ENCODE results near the gene TM4SF4.
"Not testable (repeated sequence)": the region's sequence is repeated elsewhere in the genome, so short reads cannot be mapped to it uniquely, and the experiment has no call there.

TM4SF4 gene

GRCh38 chr3:149474250-149474817 lies at the start of gene TM4SF4:
TSS of gene TM4SF4 (plus strand) at chr3:149474697. CDS start at chr3:149474878, 181 bp downstream.
- no peak for DNase-seq

- DNase-seq = no peak
Measured at GRCh38 chr3:149424918-149425317, 49.6 kb upstream of the TM4SF4 start.

GRCh38 chr3:149426325-149426724 lies 48.2 kb upstream of the TM4SF4 start:
- DNase-seq = no peak

- no peak for DNase-seq
Measured at GRCh38 chr3:149428087-149428486, 46.4 kb upstream of the TM4SF4 start.

- DNase-seq = no peak
Measured at GRCh38 chr3:149430216-149430615, 44.3 kb upstream of the TM4SF4 start.

GRCh38 chr3:149432149-149432548 lies 42.3 kb upstream of the TM4SF4 start:
- DNase-seq = no peak

- DNase-seq = no peak
Measured at GRCh38 chr3:149435996-149436885, 38.3 kb upstream of the TM4SF4 start.

- DNase-seq = no peak
Measured at GRCh38 chr3:149437286-149437685, 37.2 kb upstream of the TM4SF4 start.

GRCh38 chr3:149437710-149438109 lies 36.8 kb upstream of the TM4SF4 start:
- no peak for DNase-seq

- no peak for DNase-seq
Measured at GRCh38 chr3:149438981-149439380, 35.5 kb upstream of the TM4SF4 start.

- DNase-seq = no peak
Measured at GRCh38 chr3:149441642-149442041, 32.9 kb upstream of the TM4SF4 start.

- no peak for DNase-seq
Measured at GRCh38 chr3:149442043-149442442, 32.5 kb upstream of the TM4SF4 start.

GRCh38 chr3:149442851-149443544 lies 31.5 kb upstream of the TM4SF4 start:
- no peak for DNase-seq

- DNase-seq = no peak
Measured at GRCh38 chr3:149443545-149443912, 31.0 kb upstream of the TM4SF4 start.

- DNase-seq = not testable (repeated sequence)
Measured at GRCh38 chr3:149444867-149445266, 29.6 kb upstream of the TM4SF4 start.

- DNase-seq = no peak
Measured at GRCh38 chr3:149448331-149448831, 26.1 kb upstream of the TM4SF4 start.

GRCh38 chr3:149449182-149449581 lies 25.3 kb upstream of the TM4SF4 start:
- no peak for DNase-seq

- no peak for DNase-seq
Measured at GRCh38 chr3:149449799-149450198, 24.7 kb upstream of the TM4SF4 start.

GRCh38 chr3:149450281-149450680 lies 24.2 kb upstream of the TM4SF4 start:
- no peak for DNase-seq

- DNase-seq = no peak
Measured at GRCh38 chr3:149452036-149452435, 22.5 kb upstream of the TM4SF4 start.

- DNase-seq = no peak
Measured at GRCh38 chr3:149453140-149453805, 21.2 kb upstream of the TM4SF4 start.

- no peak for DNase-seq
Measured at GRCh38 chr3:149454746-149455145, 19.8 kb upstream of the TM4SF4 start.

- DNase-seq = no peak
Measured at GRCh38 chr3:149455366-149455765, 19.1 kb upstream of the TM4SF4 start.
